ENCODE results near the gene CNTN2.

Gene CNTN2

DNA sequence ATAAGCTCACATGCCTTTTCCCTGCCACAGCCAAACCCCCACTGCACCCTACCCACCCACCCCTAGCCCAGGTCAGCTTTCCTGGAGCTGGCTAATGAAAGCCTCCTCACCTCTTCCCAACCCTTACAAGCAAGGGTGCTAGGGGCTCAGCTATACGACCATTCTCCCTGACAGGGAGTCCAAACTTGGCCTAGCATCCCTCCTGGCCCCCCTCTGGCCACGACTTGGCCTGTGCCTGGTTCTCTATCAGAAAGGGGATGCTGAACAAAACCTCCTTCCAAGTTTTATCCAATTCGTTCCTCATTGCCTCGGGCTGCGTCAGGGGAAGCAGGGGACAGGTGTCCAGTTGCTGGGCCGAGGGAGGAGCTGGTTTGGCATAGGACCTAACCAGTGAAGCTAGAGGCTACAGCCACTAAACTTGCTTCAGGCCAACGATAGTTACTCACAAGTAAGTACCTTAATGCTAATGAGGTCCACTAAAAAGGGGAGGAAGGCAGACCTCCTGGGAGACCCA lies 32.7 kb downstream of the CNTN2 start:
- peak in 1 of 2 experiments; percentile 5 for DNase-seq

DNA sequence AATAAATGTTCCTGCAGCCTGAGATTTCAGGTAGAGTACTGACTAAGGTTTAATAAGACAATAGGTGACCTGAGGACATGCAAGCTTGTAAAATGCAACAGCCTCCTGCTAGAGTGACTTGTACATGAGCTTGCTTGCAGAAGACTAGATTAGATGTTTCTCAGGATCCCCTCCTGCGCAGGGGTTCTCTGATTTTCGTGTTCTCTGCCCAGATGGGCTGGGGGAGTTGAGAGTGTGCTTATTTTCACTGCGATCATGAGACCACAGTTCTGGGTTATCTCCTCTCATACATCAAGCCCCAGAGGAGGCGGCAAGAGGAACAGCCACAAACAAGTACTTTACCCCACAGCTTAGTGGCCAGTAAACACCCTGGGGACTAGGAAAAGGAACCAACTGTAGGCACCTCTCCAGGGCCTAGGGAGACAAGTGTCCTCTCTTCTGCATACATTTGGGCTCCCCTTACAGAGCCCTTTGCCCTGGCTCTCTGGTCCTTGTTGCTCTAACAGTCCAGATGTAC lies 33.3 kb downstream of the CNTN2 start:
- peak; percentile 7 to 12 for DNase-seq

DNA sequence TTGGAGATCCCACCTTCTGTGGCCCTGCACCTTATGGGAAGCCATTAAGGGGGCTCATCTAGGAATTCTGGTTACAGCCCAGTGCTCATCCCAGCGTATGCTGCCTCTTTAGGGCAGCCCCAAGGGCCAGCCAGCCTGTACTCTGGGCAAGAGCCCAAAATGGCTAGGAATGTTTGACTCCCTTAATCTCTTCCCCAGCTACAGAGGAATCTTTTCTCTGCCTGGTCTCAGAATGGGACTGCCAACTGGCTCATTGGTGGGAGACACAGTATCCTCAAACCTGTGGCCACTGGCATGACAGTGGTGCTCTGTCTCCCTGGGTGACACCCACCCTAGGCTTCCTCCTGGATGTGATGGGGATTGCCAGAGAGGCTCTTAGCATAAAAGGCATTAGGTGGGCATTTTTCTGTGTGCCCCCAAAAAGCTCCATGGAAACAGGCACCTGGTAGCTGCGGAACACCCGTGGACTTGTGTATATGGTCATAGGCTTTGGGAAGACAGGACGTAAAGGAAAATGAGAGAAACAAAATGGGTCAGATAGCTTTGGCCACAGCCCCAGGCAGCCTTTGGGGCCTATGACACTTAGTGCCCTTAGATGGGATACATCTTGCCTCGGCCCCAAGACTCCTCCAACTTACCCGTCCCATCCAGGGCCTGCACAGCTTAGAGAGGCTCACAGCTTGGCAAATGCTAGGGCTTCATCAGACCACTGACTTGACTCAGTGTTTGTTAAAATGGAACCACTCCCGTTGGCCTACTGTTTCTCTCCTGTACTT lies 34.3 kb downstream of the CNTN2 start:
- peak; percentile 7 to 11 for DNase-seq

DNA sequence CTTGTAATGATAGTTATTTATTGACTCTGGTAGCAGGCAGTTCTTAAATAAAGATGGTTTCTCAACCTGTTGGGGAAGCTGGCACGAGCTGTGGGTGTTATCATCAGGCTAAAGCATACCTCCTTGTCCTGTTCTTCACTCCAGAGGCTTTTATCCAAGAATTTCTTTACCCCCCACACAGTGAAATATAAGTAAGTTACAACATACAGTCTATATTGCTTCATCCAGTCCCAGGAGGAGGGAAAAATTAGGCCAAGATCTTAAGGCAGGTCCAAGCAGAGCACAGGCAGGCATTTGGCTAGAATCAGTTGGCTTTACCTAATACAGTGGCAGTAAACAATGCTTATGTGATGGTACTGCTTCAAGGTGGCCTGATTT lies 34.9 kb downstream of the CNTN2 start:
- DNase-seq: no peak

DNA sequence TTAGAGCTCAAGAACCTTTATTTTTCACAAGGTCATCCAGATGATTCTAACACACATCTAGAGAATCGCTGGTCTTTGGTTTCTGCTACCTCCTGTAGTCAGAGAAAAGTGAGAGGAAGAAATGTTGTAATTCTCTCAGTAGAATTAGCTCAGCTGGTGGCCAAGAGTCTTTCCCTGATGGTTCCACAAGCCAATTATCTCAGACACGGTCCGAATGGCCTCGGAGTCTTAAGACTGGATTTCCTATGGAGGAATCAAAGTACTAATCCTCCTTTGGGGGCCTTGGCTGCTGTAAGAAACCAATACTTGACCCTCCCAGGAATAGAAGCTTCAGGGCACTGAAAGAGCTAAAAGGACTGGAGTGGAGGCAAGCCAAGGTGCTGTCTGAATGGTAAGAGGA lies 39.4 kb downstream of the CNTN2 start:
- DNase-seq: no peak

DNA sequence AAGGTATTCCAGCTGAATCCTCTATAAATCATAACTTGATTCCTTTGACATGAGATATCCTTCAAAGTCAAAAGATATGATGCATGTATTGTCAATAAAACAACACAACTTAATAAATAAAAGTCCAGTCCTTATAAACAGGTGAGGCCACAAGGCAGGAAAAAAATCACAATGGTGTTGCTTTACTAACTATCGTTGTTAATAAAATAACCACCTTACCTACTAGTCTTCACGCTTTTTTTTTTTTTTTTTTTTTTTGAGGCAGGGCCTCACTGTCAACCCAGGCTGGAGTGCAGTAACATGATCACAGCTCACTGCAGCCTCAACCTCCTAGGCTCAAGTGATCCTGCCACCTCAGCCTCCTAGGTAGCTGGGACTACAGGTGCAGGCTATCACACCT lies 41.3 kb downstream of the CNTN2 start, which contains the start of gene TMEM81:
TSS of gene TMEM81 (minus strand) at position 101 of the 400 bp plus-strand sequence. CDS start 140 bp downstream, outside the sequence.
- no peak for DNase-seq

DNA sequence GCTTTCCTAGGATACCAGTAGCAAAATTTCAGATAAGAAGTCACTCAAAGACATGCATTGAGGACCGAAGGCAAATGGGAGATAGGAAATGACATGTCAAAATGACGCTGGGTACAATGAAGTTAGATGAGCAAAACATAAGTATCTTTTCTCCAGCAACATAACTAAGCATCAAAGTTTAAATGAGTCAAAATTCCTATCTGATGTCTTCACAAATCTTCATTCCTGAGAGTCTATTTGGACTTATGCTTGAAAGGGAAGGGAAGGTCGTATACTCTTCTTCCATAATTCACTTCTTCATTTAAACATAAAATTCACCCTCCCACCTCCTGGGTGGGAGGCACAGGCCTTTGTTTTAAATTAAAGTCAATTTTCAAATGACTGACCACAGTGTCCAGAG lies 45.3 kb downstream of the CNTN2 start:
- no peak for DNase-seq

DNA sequence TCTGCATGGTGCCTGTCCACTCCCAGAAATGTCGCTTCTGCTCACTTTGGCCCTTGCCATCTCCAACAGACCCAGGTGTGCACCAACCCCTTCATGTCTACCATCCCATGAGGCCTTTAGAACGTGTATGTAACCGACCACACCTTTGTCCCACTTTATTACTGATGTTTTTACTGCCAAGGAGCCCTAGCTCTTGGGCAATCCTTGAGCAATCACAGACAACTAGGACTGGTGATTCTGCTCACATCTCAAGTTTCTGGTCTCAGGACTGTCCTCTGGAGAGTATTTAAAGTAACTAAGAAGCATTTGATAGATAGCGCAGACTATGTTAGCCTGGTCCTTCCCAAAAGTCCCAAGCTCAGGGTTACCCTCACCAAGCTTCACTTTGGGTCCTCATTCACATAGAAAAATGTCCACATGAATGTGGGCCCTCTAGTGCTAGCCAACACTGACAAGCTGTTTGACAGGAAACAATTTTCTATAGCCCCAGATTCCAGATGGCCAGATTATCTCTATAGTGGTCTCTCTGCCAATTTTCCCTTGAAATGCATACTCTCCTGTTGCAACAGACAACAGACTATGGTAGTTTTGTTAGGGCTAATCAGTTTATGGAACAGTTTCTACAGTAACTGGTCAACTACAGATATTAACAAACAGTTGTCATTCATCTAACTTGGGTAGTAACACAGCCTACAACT lies 48.2 kb downstream of the CNTN2 start:
- no peak for DNase-seq

DNA sequence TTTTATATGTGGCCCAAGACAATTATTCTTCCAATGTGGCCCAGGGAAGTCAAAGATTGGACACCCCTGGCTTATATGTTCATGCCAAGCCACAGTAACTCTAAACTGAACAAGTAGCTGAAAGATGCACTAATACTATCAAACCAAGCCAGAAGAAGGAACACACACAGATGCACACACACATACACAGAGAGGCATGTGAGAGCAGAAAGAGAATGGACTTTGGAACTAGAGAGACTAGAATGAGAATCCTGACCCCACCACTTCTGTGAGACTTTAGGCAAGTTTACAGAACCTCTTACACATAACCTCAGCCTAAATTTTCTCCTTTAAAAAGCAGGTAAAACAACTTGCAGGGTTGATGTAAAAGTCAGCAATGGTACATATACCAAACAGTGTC lies 52.4 kb downstream of the CNTN2 start:
- no peak for DNase-seq

DNA sequence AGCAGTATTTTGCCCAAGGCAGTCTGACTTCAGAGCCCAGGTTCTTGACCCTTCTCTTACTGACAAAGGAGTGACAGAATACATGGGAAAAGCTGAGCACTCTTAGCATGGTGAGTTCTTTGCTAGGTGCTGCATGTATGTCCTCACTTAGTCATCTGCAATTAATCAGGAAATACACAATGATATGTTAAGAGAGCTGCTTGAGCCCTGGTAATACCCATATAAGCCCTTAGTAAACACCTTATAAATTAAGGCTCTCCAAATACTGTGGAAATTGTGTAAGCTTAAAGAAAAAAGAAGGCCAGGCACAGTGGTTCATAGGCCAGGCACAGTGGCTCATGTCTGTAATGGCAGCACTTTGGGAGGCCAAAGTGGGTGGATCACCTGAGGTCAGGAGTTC lies 55.2 kb downstream of the CNTN2 start:
- no peak for DNase-seq

DNA sequence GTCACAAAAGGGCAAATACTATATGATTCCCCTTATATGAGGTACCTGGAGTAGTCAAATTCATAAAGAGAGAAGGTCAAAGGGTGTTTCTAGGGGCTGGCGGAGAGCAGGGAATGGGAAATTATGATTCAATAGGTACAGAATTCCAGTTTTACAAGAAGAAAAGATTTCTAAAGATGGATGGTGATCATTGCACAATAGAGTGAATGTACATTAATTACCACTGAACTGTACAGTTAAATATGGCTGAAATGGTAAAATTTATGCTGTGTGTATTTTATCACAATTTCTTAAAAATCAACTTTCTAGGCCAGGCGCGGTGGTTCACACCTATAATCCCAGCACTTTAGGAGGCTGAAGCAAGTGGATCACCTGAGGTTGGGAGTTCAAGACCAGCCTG lies 59.4 kb downstream of the CNTN2 start:
- no peak for DNase-seq

DNA sequence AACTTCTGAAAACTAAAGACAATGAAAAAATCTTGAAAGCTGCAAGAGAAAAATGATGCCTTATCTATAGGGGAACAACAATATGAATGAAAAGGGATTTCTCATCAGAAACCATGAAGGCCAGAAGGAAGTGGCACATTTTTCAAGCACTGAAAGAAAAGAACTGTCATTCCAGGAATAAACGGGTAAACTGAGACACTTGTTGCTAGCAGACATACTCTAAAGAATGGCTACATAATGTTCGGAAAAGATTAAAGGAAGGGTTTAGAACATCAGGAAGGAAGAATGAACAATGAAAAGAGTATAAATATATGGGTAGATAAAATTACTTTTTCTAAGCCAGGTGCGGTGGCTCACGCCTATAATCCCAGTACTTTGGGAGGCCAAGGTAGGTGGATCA lies 64.3 kb downstream of the CNTN2 start:
- no peak for DNase-seq

DNA sequence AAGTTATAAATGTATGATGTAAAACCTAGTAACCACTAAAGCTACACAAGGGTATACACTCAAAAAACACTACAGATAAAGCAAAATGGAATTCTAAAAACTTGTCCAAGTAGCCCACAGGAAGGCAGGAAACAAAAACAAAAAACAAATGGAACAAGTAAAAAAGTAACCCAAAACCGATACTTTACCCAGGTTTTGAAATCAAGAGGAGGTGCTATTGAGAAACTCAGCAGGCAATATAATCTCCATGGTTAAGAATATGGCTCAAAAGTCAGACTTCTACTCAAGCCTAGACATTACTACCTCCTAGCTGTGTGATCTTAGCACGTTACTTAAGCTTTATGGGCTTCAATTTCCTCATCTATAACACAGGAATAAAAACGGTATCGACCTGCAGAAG lies 65.5 kb downstream of the CNTN2 start:
- no peak for DNase-seq

DNA sequence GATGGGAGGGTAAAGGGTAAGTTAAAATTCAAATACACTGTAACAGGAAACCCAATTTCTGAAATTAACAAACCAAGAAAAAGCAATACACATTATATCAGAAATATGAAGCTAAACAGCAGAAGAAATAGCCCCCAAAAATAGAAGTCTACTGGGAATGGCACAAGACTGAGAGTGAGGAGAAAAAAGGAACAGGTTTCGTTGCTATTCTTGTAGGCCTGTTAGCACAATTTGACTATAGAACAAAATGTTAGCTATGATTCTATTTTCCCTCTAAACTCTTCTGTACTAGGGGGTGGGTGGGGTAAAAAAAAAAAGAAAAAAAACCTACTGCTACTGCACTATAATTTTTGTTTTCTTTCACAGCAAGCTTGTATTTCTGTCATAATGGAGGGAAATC lies 66.3 kb downstream of the CNTN2 start:
- DNase-seq: no peak

DNA sequence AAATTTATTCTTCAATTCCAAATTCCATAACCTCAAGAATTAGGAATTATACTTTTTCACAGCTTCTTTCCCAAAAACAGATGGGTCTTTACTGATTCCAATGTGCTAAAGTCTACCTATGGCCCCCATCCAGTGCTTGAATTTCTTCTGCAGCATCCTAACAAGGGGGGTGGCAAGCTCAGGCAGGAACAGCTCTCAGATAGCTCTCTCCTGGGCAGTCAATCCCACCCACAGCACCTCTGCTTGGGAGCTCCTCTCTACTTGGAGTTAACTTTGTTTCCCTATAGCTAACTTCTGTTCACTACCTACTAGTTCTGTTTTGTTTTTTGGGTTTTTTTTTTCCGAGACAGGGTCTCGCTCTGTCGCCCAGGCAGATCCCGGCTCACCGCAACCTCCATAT lies 66.7 kb downstream of the CNTN2 start:
- DNase-seq: no peak

DNA sequence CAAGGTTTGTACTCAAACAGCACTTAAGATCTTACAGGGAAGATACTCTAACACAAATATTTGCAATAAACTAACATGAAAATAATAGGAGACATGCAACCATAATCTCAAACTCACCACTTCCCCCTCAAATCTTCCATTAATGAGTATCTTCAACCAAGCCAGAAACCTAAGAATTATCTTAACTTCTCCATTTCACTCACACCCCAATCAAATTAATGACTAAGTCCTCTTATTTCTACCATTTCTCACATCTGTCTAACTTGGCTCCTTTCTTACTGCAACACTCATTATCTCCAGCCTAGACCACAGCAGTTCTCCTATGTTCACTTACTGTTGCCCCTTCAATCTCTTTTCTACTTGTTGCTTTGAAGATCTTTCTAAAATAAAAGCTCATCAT lies 68.3 kb downstream of the CNTN2 start:
- DNase-seq: no peak

DNA sequence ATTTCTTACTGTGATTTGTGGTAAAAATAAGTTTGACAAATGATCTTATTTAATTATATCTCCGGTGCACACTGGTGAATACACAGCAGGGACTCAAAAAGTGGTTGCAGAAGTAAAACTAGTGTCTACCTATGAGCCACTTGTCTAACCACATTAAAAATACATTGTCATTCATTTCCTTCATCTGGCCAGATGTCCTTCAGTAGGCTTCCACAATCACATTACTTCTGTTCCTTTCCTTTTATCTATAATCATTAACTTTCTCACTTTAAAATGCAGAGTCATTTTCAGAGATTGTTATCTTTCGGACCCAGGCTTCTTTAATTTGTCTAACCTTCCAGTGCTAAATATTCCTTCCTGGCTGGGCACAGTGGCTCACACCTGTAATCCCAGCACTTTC lies 75.7 kb downstream of the CNTN2 start:
- DNase-seq: no peak

DNA sequence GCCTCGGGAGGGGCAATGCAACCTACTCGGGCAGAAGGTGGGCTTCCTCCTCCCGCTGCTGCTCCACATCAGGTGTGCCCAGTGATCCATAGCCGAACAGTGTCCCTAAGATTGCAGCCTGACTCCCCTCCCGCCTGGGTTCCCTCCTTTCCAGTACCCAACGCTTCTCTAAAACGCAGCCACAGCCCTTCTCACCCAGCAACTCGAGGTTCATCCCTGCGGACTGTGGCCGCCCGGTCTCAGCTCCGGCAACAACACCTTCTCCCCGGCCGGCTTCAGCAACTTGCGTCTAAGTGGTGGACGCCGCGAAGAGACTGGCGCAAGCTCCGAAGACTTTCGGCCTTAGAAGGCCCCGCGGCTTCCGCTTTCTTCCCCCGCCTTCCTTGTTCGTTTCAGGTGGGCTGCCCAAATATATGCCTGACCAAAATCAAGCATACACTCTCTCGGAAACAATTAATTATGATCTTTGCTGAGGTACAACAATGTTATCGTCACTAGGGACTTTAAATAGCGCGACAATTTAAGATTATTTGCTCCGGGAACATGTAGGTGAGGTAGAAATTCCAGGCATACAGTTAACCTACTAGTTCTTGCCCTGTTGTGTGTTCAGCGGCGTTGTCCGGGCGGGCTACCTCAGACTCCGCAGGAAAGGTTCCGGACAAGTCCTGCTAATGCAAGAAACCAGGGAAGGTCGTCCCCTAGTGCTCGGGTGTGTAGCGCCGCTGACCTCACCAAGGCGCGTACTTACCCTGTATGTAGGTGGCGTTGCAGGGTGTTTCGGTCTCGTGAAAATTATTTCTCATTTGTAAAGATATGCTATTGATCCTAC lies 78.9 kb downstream of the CNTN2 start, which contains the start of gene RBBP5:
TSS of gene RBBP5 (minus strand) at position 319 of the 829 bp plus-strand sequence. CDS start at position 214, 105 bp downstream.
- DNase-seq: peak; percentile 98

DNA sequence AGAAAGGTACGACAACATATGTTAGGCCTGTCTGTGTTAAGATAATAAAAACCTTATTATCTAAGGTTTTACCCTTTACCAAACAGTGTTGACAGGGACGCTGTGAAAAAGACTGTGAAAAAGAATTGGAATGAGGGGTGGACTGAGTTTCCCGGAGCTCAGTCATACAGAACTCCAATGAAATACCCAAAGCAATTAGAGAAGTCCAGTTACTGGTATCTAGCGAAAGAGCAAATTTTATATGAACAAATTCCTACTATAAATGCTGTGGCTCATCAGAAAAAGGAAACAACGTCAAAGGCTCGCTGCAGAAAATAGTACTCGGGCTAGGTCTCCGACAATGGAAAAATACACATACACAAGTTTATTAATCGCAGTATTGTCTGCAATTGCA lies 79.5 kb downstream of the CNTN2 start:
- no peak for DNase-seq

DNA sequence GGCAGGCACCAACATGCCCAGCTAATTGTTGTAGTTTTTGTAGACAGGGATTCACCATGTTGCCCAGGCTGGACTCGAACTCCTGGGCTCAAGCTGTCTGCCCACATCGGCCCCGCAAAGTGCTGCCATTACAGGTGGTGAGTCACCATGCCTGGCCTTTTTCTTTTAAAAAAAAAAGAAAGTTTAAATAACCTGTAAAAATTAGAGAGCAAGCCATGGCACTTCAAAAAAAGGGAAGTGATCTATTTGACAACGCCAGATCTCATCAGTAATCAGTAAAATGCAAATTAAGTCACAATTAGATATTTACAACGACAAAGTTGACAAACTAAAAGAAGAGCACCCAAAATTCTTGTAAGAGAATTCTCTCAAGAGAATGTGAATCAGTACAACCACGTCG lies 81.7 kb downstream of the CNTN2 start:
- DNase-seq: no peak

DNA sequence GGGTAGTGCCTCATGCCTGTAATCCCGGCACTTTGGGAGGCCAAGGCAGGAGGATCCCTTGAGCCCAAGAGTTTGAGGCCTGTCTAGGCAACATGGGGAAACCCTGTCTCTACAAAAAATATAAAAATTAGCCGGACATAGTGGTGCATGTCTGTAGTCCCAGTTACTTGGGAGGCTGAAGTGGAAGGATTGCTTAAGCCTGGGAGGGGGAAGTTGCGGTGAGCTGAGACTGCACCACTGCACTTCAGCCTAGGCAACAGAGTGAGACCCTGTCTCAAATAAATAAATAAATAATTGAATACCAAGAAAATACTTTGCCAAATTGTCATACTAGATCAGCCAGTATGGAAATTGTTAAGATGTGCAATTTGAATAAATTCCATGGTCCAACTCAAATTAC lies 84.6 kb downstream of the CNTN2 start:
- no peak for DNase-seq

Measured in activated T-cell treated with anti-CD3 and anti-CD28 coated beads, Interleukin-2, amount 50 U/mL, for 48 hours (primary cell).